Activated CD8-positive, alpha-beta memory T cell treated with anti-CD3 and anti-CD28 coated beads for 24 hours (primary cell): ENCODE data around the gene PTPN1.
"Not testable (repeated sequence)": the region's sequence is repeated elsewhere in the genome, so short reads cannot be mapped to it uniquely, and the experiment has no call there.

Experiments
- DNase-seq: peaks from one replicate; pipeline ENCODE4 v3.0.0-alpha.2; 2020

Gene PTPN1

GRCh38 chr20:50509923-50510705 lies at the start of gene PTPN1:
Gene PTPN1, plus strand, starts transcription at chr20:50510383. Its CDS starts 145 bp downstream, at chr20:50510528.
- DNase-seq = peak; percentile 99

DNA sequence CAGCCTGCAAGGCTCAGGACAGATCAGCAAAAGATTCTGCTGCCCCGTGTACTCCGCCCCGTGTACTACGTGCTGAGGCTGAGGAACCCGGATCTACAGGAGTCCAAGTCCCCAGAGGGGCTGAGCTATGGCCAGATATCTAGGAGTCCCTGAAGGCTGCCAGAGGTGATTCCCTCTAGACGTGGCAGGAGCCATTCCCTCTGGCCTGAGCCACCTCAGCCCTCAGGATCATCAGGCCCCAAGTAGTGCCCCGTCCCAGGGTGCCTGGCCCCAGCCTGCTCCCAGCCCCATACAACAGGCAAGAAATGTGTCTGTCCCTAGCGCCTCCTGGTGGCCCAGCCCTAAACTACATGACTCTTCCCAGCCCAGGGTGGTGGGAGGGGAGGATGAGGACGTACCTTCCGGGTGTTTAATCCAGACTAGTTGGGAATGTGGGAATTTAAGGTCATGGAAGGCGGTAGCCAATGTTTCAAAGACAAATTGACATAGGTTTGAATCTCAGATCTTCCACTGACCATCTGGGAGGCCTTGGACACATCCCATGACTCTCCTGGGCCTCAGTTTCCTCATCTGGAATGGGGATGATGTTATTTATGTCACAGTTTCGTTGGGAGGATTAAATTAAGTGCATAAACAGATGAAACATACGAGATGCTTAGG lies 49.4 kb upstream of the PTPN1 start:
- DNase-seq = peak; percentile 95

DNA sequence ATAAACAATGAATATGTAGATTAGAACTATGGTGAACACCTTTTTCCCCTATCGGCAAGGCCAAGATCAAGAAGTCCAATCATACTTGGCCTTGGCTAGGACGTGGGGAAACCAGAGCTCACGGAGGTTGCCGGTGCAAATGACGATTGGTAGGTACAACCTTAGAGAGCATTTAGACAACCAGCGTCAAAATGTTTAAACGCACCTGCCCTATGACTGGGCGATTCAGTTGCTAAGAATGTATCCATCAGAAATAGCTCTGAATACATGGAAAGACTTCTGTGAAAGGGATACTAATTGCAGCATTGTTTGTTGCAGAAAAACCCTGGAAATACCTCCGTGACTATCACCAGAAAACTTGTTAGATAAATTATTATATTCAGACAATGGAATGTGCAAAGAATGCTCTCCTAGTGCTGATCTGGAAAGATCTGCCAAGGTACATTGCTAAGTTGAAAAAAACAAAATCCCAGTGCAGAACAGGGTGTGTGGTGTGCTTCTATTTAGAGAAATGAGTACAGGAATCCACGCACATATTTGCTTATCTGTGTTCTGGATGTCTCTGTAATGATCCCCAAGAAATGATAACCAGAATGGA lies 48.0 kb upstream of the PTPN1 start:
- DNase-seq = no peak

- DNase-seq = peak; percentile 85
Observed at GRCh38 chr20:50464026-50464724, 46.0 kb upstream of the PTPN1 start.

DNA sequence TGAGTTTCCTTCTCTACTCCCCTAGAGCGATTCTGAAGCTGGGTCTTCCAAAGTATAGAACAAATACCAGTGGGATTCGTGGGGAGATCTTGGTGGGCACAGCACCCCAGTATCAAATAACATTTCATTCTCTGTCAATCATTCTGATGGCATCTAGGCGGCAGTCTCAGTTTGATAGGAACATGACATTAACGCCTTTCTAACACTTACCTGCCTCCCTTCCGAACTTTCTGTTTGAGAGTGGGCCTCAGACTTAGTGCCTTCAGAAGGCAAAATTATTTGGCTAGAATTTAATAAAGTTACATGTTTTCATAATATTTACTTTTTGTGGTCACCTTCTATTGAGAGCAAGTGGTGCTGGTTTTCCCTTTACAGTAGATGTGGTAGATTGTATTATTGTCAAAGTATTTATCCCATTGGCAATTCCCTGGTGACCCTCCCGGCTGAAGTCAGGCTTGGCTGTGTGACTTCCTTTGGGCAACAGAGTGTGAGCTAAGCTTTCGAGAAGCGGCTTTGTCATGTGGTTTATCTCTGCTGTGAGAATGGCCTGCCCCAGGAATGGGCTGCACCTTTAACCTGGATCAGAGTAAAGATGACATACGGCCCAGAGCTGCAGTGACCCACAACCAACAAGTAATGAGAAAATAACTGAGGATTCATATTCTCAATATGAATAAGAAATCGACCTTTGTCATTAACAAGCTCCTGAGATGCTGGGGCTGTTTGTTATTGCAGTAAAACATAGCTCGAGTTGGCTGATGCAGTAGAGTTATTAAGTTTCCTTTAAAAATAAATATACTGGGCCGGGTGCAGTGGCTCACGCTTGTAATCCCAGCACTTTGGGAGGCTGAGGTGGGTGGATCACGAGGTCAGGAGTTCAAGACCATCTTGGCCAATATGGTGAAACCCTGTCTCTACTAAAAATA lies 45.2 kb upstream of the PTPN1 start:
- DNase-seq = no peak

GRCh38 chr20:50467174-50467573 lies 43.0 kb upstream of the PTPN1 start:
- DNase-seq = no peak

DNA sequence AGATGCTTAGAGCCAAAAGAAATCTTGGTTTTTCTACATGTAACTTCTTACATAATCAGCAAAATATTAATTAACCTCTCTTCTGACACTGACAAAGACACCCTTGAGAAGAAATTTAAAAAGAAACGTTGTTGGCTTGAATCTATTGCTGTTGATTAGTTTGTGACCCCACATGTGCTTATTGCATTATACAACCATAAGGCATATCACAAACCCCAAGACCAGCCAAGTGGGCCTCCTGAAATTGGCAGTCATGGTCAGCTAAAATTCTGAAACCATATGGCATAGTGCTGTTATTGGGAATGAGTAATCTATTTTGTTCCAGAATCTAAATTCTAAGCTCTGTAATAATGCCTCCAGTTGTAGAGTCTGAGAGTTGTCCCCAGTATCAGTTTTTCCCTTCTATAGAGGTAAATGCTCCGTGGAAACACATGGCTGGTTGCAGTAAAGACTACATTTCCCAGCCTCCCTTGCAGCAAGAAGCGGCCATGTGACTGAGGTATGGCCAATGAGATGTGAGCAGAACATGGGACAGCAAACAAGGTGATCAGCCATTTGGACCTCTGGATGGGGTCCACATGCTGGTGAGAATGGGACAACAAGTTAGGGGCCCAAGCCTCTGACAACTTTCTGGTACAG lies 42.3 kb upstream of the PTPN1 start:
- no peak for DNase-seq

GRCh38 chr20:50468378-50468798 lies 41.8 kb upstream of the PTPN1 start:
- no peak for DNase-seq

- no peak for DNase-seq
Observed at GRCh38 chr20:50469176-50469723, 40.9 kb upstream of the PTPN1 start.

DNA sequence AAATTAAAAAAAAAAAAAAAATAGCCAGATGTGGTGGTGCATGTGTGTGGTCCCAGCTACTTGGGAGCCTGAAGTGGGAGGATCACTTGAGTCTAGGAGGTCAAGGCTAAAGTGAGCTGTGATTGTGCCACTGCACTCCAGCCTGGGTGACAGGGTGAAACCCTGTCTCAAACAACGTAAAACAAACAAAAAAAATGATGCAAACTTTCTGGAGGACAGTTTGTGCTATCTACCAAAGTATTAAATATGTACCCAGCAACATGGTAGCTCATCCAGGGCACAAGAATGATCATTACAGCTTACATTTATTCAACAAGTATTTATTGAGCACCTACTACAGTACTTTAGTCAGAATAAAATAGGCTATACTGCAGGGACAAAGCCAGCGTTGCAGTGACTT lies 40.4 kb upstream of the PTPN1 start:
- DNase-seq = no peak

GRCh38 chr20:50470264-50470858 lies 39.8 kb upstream of the PTPN1 start:
- DNase-seq = no peak

DNA sequence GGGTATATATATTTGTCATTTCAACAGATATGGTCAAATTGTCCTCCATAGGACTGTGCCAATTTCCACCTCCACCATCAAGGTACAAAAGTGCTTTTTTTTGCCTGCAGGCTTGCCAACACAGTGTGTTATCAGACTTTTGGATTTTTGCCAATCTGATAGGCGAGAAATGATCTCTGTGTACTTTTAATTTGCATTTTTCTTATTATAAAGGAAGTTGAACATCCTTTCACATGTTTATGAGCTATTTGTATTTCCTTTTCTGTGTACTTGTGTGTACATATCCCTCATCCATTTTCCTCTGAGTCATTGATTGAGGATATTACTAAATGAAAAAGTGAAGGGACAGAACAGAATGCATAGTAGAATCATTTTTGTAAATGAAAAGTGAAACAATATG lies 39.0 kb upstream of the PTPN1 start:
- DNase-seq = no peak

GRCh38 chr20:50472693-50473664 lies 37.2 kb upstream of the PTPN1 start:
- no peak for DNase-seq

- DNase-seq = not testable (repeated sequence)
Observed at GRCh38 chr20:50474356-50474755, 35.8 kb upstream of the PTPN1 start.

- no peak for DNase-seq
Observed at GRCh38 chr20:50475681-50476292, 34.4 kb upstream of the PTPN1 start.

GRCh38 chr20:50477239-50477872 lies 32.8 kb upstream of the PTPN1 start:
- DNase-seq = no peak

DNA sequence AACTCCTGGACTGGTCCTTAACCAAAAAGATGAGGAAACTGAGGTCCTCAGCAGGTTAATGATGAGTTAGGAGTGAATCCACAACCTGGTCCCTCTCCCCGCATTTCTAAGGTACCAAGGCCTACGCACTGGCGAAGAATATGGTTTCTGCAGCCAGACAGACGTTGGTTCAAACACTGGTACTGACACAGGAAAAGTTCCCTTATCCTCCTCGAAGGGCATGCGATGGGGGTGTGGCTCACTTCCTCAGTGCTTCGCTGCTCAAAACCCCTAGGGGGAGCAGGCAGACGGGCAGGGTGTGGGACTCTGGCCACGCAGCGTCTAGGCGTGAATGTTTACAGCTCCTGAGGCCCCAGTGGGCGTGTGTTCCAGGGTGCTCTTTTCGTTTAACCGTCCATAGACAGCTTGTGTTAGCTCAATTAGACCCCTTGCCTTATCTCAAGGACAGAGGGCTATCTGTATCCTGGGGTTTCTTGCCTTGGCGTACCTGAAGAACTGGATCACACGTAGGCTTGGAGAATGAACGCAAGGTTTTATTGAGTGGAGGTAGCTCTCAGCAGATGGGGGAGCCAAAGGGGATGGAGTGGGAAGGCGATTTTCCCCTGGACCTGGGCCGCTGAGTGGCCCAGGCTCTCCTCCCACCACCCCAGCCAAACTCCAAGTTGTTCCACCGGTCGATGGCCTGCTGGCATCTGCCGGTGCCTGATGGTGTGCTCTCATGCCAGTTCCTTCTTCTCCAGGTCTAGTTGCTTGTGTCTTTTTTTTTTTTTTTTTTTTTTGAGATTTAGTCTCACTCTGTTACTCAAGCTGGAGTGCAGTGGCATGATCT lies 31.8 kb upstream of the PTPN1 start:
- peak; percentile 88 for DNase-seq

DNA sequence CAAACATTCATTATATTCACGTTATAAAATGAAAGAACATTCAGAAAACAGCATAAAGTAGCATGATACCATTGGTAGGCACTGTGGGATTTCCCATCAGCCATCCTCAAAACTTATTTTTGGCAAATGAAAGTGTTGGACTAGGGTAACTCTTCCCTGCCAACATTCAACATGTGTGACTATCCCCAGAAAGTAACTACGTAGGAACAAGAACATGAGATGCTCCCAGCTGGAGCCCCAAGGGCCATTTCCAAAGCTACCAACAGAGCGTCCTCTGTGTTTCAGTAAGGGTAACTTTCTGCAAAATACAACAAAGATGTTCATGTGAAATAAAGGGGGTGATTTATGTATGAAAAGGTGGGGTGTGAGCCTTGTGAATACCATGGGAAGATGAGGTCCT lies 28.4 kb upstream of the PTPN1 start:
- DNase-seq = no peak
